Osteoblast (primary cell): ENCODE measurements around the gene DMBX1. TPM values are rescaled to one million over a fixed set of nuclear protein-coding genes. Genes with fewer than 3 reads are reported as not detected.

Experiments
- DNase-seq: peaks from one replicate; pipeline ENCODE4 v3.0.0; 2011; ENCODE audit warnings: low spot score, mixed read lengths; ENCODE audit not compliant: insufficient read length; ENCODE audit errors: missing footprints
- H2AFZ ChIP-seq: 2 replicates; pipeline ENCODE4 v1.6.0; 2011; ENCODE audit warnings: mild to moderate bottlenecking, low read length
- H3K27ac ChIP-seq: 2 replicates; pipeline ENCODE4 v1.5.1; 2011; ENCODE audit warnings: mild to moderate bottlenecking, low read depth, low read length, moderate library complexity
- H3K27me3 ChIP-seq: 2 replicates; pipeline ENCODE4 v1.6.0; 2012; ENCODE audit warnings: mild to moderate bottlenecking, control low read depth, inconsistent platforms, low read length, moderate library complexity; ENCODE audit not compliant: insufficient read depth
- H3K36me3 ChIP-seq: 2 replicates; pipeline ENCODE4 v1.5.1; 2011; ENCODE audit warnings: mild to moderate bottlenecking, low read length, control low read depth, moderate library complexity; ENCODE audit not compliant: insufficient read depth
- H3K4me1 ChIP-seq: 2 replicates; pipeline ENCODE4 v1.5.1; 2011; ENCODE audit warnings: mild to moderate bottlenecking, low read length, control low read depth, moderate library complexity; ENCODE audit not compliant: insufficient read depth
- H3K4me2 ChIP-seq: 2 replicates; pipeline ENCODE4 v1.6.0; 2011; ENCODE audit warnings: mild to moderate bottlenecking, low read length; ENCODE audit not compliant: insufficient read depth
- H3K4me3 ChIP-seq: fragments of 200-600 bp; sonication (generic); 3 replicates; pipeline ENCODE4 v1.5.1; 2012; ENCODE audit warnings: mild to moderate bottlenecking, low read length, inconsistent platforms; ENCODE audit not compliant: insufficient read depth
- H3K79me2 ChIP-seq: 2 replicates; pipeline ENCODE4 v1.6.0; 2012; ENCODE audit warnings: mild to moderate bottlenecking, low read length, control low read depth, inconsistent platforms; ENCODE audit not compliant: insufficient read depth
- H3K9me3 ChIP-seq: 2 replicates; pipeline ENCODE4 v1.5.1; 2011; ENCODE audit warnings: low read depth, low read length, control low read depth
- H4K20me1 ChIP-seq: 2 replicates; pipeline ENCODE4 v1.6.0; 2012; ENCODE audit warnings: mild to moderate bottlenecking, low read length, control low read depth; ENCODE audit not compliant: insufficient read depth
- total RNA-seq: library from RNA; depleted of rRNA; stranded (reverse); fragments of >200 nt; gene quantifications from 2 replicates; pipeline ENCODE4 v1.2.3, GENCODE V29; 2012
- TF ChIP-seq, protein P1 (sequence below): IDR thresholded peaks from 2 replicates; pipeline ENCODE4 v1.5.1; 2011; ENCODE audit warnings: mild to moderate bottlenecking, low read depth, low read length, moderate library complexity; ENCODE audit errors: extremely low read depth

The DMBX1 gene
- total RNA-seq, 1 donor: not detected

DNA sequence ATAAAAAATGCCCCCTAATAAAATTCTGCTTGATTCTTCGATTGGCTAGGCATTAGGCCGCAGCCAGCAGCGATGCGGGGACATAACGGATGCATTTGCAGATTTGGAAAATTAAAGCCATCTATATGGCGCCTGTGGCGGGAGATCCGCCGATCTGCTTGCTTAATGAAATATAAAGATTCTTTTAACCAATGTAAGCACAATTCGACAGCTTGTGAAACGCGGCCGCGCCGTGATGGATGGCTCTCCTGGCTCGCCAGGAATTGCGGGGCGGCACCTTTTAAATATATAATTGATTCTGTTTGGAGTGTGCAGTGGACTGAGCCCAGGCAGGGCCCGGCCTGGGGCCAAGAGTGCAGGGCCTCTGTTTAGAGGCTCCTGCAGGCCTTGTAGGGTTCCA, 8.0 kb downstream of the DMBX1 start:
- Histone ChIP-seq H3K4me1 (no peaks in the 10 kb centered on the region), H4K20me1 (no peaks in the 10 kb centered on the region), H3K27me3 (peaks cover 51% of the 10 kb centered on the region), H3K9me3 (no peaks in the 10 kb centered on the region), H3K79me2 (no peaks in the 10 kb centered on the region), H3K4me2 (no peak overlapping the region), H3K27ac (no peak overlapping the region), H2AFZ (no peak overlapping the region), H3K36me3 (no peaks in the 10 kb centered on the region), H3K4me3 (no peak overlapping the region)
- TF ChIP-seq, protein P1, sequence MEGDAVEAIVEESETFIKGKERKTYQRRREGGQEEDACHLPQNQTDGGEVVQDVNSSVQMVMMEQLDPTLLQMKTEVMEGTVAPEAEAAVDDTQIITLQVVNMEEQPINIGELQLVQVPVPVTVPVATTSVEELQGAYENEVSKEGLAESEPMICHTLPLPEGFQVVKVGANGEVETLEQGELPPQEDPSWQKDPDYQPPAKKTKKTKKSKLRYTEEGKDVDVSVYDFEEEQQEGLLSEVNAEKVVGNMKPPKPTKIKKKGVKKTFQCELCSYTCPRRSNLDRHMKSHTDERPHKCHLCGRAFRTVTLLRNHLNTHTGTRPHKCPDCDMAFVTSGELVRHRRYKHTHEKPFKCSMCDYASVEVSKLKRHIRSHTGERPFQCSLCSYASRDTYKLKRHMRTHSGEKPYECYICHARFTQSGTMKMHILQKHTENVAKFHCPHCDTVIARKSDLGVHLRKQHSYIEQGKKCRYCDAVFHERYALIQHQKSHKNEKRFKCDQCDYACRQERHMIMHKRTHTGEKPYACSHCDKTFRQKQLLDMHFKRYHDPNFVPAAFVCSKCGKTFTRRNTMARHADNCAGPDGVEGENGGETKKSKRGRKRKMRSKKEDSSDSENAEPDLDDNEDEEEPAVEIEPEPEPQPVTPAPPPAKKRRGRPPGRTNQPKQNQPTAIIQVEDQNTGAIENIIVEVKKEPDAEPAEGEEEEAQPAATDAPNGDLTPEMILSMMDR: no peak
- no peak for DNase-seq

DNA sequence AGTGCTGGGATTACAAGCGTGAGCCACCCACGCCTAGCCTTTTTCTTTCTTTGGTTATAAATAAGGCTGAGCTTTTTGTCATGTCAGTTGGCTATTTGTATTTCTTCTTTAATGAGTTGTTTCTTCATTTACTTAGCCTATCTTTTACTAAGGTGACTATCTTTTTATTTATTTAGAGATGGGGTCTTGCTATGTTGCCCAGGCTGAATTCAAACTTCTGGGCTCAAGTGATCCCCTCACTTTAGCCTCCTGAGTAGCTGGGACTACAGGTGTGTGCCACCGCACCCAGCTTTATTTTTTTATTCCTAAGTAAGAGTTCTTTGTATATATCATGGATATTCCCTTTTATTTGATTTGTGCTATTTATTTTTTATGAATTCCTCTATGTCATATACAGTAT, 11.9 kb downstream of the DMBX1 start:
- Histone ChIP-seq H3K4me3 (no peak overlapping the region), H3K4me2 (no peak overlapping the region), H3K27ac (no peak overlapping the region), H3K79me2 (no peaks in the 10 kb centered on the region), H3K27me3 (peaks cover 37% of the 10 kb centered on the region), H2AFZ (no peak overlapping the region), H3K9me3 (no peaks in the 10 kb centered on the region), H4K20me1 (no peaks in the 10 kb centered on the region), H3K36me3 (no peaks in the 10 kb centered on the region), H3K4me1 (no peaks in the 10 kb centered on the region)
- TF ChIP-seq, protein P1: no peak
- peak; percentile 38 for DNase-seq

DNA sequence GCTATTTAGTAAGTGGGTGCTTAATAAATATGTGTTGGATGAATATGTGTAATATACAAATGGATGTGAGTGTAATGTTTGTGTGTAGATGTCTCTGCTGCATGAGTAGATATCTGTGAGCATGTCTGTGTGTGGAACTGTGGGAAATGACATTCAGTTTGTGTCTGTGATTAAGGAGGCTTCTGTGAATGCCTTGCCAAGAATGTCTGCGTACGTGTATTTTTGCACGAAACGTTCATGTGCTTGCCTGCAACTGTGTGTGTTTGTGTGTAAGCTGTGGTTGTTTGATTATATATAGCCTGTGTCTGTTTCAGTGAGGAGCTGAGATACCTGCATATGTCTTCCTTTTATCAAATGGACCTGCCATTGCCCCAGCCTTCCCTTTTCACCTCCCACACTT, 13.8 kb downstream of the DMBX1 start:
- Histone ChIP-seq H3K4me1 (no peaks in the 10 kb centered on the region), H2AFZ (no peak overlapping the region), H3K79me2 (no peaks in the 10 kb centered on the region), H3K9me3 (no peaks in the 10 kb centered on the region), H3K4me3 (no peak overlapping the region), H3K36me3 (no peaks in the 10 kb centered on the region), H3K27ac (no peak overlapping the region), H4K20me1 (no peaks in the 10 kb centered on the region), H3K4me2 (no peak overlapping the region), H3K27me3 (peaks cover 33% of the 10 kb centered on the region)
- TF ChIP-seq, protein P1: no peak
- peak; percentile 10 for DNase-seq

DNA sequence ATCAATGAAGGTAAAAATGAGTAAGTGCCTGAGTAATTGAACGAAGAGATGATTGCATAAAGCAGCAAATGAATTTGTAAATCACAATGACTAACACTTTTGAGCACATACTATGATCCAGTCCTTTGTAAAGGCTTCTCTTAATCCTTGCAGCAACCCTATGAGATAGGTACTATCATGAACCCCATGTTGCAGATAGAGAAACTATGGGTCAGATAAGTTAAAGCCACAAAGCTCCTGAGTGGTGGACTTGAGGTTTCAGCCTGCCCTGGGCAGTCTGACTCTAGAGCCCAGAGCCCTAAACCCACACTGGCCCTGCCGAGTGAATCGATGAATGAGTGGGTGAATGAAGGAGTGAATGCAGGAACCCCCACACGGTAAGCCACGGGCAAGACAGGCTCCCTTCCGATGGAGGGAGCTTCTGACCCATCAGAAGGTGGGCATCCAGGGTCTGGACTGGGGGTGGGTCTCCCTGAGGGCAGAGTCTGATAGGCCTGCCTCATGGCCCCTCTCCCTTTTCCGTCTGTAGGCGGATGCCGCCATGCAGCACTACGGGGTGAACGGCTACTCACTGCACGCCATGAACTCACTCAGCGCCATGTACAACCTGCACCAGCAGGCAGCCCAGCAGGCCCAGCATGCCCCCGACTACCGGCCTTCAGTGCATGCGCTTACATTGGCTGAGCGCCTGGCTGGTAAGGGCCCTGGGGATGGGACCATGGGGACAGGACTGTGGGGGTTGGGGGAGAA, 17.0 kb downstream of the DMBX1 start:
- TF ChIP-seq, protein P1: no peak
- Histone ChIP-seq H3K4me3 (no peak overlapping the region), H3K9me3 (no peaks in the 10 kb centered on the region), H3K79me2 (no peaks in the 10 kb centered on the region), H4K20me1 (no peaks in the 10 kb centered on the region), H3K36me3 (no peaks in the 10 kb centered on the region), H3K4me2 (no peak overlapping the region), H3K4me1 (peaks cover 4% of the 10 kb centered on the region), H3K27ac (no peak overlapping the region), H3K27me3 (peaks cover 22% of the 10 kb centered on the region), H2AFZ (no peak overlapping the region)
- DNase-seq: peak; percentile 49
